ENCODE results near the gene ESPL1.

- TF ChIP-seq ZNF274 (IDR thresholded peaks at IDR 0.05; ENCODE audit: low read depth, low read length) (no peak), YY1 (IDR thresholded peaks at IDR 0.05; ENCODE audit: insufficient read depth, insufficient read length) (no peak)
Observed at GRCh38 chr12:53276511-53276910, 8.4 kb downstream of the ESPL1 start.

All from NT2/D1 (cell line).